ENCODE results near the gene CLMP. TPM values are rescaled to one million over a fixed set of nuclear protein-coding genes. Genes with fewer than 3 reads are reported as not detected.

Gene CLMP
- total and polyA plus RNA-seq, 2 donors (not counting 1 experiment from before 2014, with no cell fraction given), result 0.01 TPM; not detected in 1

GRCh38 chr11:123150882-123151281 is 44.2 kb downstream of the CLMP start:
- Histone ChIP-seq H3K4me3 (ENCODE audit: control extremely low read depth in 1 of 5, extremely low read depth in 1 of 5, insufficient read depth in 1 of 5, low read depth in 2 of 5, low read length in 4 of 5) (no peak overlapping the region), H3K9me3 (ENCODE audit: control extremely low read depth in 1 of 3, control insufficient read depth in 2 of 3, insufficient read depth in 1 of 3, low read length in 2 of 3) (peaks cover 0 to 3% (median 0%) of the 10 kb centered on the region in 3 donors), H3K36me3 (replicated peaks in 1 of 2; ENCODE audit: control extremely low read depth in 1 of 2, control insufficient read depth in 1 of 2, extremely low read depth in 1 of 2, insufficient read depth in 2 of 2, low read length in 1 of 2) (no peaks in the 10 kb centered on the region), H4K20me1 (ENCODE audit: control insufficient read depth, insufficient read depth, low read length, poor library complexity, severe bottlenecking) (no peaks in the 10 kb centered on the region), H3K4me2 (replicated peaks; ENCODE audit: low read depth, low read length, poor library complexity, severe bottlenecking) (no peak overlapping the region), H3K9ac (ENCODE audit: low read length) (no peak overlapping the region), H3K27me3 (replicated peaks in 1 of 4; ENCODE audit: control extremely low read depth in 1 of 4, control insufficient read depth in 3 of 4, insufficient read depth in 4 of 4, low read length in 3 of 4) (no peaks in the 10 kb centered on the region), H3K79me2 (ENCODE audit: control insufficient read depth, insufficient read depth, low read length) (no peaks in the 10 kb centered on the region), H3K27ac (ENCODE audit: low read length in 2 of 2) (no peak overlapping the region), H3K4me1 (ENCODE audit: control insufficient read depth in 2 of 2, insufficient read depth in 2 of 2, low read length in 2 of 2) (no peaks in the 10 kb centered on the region), H2AFZ (ENCODE audit: insufficient read depth, low read depth, low read length, poor library complexity, severe bottlenecking) (no peak overlapping the region)
- H3K9me3 Mint-ChIP-seq (ENCODE audit: insufficient read depth), result peaks cover 2% of the 10 kb centered on the region
- ChIA-PET CTCF (no interaction called here), POLR2A (no interaction called here)
- DNase-seq, result no peak
- intact Hi-C loops (cut with micrococcal nuclease), result no loop called here
- no peak for ATAC-seq (ENCODE audit: low read depth)
- peaks cover 36% of the 10 kb centered on the region for H3K27me3 Mint-ChIP-seq
- TF ChIP-seq CTCF (IDR thresholded peaks at IDR 0.05) (no peak), EZH2 (IDR thresholded peaks at IDR 0.05; ENCODE audit: borderline replicate concordance, insufficient read depth, low read depth, low read length, poor library complexity, severe bottlenecking) (no peak)
- no peak overlapping the region for H3K4me3 Mint-ChIP-seq
- WGBS (ENCODE audit: insufficient coverage), result 88% methylated on average over 5 of the region's 6 CpGs
- no peaks in the 10 kb centered on the region for H3K4me1 Mint-ChIP-seq
- H3K27ac Mint-ChIP-seq, result no peak overlapping the region

GRCh38 chr11:123148965-123149364 is 46.1 kb downstream of the CLMP start:
- Histone ChIP-seq H3K27me3 (replicated peaks in 1 of 4; ENCODE audit: control extremely low read depth in 1 of 4, control insufficient read depth in 3 of 4, insufficient read depth in 4 of 4, low read length in 3 of 4) (no peaks in the 10 kb centered on the region), H3K79me2 (ENCODE audit: control insufficient read depth, insufficient read depth, low read length) (no peaks in the 10 kb centered on the region), H3K9me3 (ENCODE audit: control extremely low read depth in 1 of 3, control insufficient read depth in 2 of 3, insufficient read depth in 1 of 3, low read length in 2 of 3) (no peaks in the 10 kb centered on the region), H3K27ac (ENCODE audit: low read length in 2 of 2) (no peak overlapping the region), H3K4me3 (ENCODE audit: control extremely low read depth in 1 of 5, extremely low read depth in 1 of 5, insufficient read depth in 1 of 5, low read depth in 2 of 5, low read length in 4 of 5) (no peak overlapping the region), H2AFZ (ENCODE audit: insufficient read depth, low read depth, low read length, poor library complexity, severe bottlenecking) (no peak overlapping the region), H3K36me3 (replicated peaks in 1 of 2; ENCODE audit: control extremely low read depth in 1 of 2, control insufficient read depth in 1 of 2, extremely low read depth in 1 of 2, insufficient read depth in 2 of 2, low read length in 1 of 2) (no peaks in the 10 kb centered on the region), H3K9ac (ENCODE audit: low read length) (no peak overlapping the region), H3K4me2 (replicated peaks; ENCODE audit: low read depth, low read length, poor library complexity, severe bottlenecking) (no peak overlapping the region), H3K4me1 (ENCODE audit: control insufficient read depth in 2 of 2, insufficient read depth in 2 of 2, low read length in 2 of 2) (no peaks in the 10 kb centered on the region), H4K20me1 (ENCODE audit: control insufficient read depth, insufficient read depth, low read length, poor library complexity, severe bottlenecking) (no peaks in the 10 kb centered on the region)
- H3K9me3 Mint-ChIP-seq (ENCODE audit: insufficient read depth), result no peaks in the 10 kb centered on the region
- no peak overlapping the region for H3K4me3 Mint-ChIP-seq
- ChIA-PET POLR2A (no interaction called here), CTCF (no interaction called here)
- H3K27me3 Mint-ChIP-seq, result peaks cover 27% of the 10 kb centered on the region
- intact Hi-C loops (cut with micrococcal nuclease), result no loop called here
- TF ChIP-seq CTCF (IDR thresholded peaks at IDR 0.05), result no peak
- H3K4me1 Mint-ChIP-seq, result no peaks in the 10 kb centered on the region
- H3K27ac Mint-ChIP-seq, result no peak overlapping the region
- 66% methylated on average over 3 of the region's 4 CpGs for WGBS (ENCODE audit: insufficient coverage)
- no peak for DNase-seq
- ATAC-seq (ENCODE audit: low read depth), result no peak

All from B cell (primary cell).